HG03039 (cell line): ENCODE results near the gene TMEM114.
"Not testable (repeated sequence)": the region's sequence is repeated elsewhere in the genome, so short reads cannot be mapped to it uniquely, and the experiment has no call there.

ENCODE experiments used
- ATAC-seq: cut with Tn5 transposase; IDR thresholded peaks from one replicate; pipeline ENCODE4 v1.9.1; 2021; ENCODE audit warnings: mild to moderate bottlenecking, moderate library complexity; ENCODE audit not compliant: unreplicated experiment

Gene TMEM114

DNA sequence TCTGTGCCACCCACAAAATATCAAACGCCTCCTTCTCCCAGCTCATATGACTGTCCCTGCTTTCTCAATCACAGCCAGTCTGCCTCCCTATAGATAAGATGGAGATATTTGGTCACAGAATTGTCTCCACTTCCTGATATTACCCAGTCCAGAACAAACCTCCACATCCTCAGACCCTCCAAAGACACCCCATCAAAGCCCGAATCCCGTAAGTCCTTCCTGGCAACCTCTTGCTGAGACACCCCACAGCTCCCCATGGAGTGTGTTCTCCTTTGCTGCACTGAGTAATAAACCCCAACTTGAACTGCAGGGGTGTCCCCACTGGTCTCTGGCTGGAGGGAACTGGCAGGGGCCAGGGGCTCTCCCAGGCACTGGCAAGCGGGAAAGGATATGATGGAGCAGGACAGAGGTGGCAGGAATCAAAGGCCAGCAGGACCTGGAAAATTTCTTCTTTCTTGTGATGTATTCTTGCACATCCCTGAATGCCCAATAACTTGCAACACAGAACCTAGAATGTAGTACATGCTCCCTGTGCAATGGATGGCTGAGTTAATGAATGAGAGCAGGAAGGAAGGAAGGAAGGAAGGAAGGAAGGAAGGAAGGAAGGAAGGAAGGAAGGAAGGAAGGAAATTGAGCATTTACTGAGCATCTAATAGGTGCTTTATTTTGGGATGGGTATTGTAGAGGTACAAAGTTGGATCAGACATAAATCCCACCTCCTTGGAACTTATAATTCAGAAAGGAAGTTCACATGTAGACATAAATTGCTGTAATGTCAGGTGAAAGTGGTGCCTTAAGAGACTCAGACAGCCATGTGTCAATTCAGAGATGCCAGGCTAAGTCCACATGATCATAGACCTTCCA, 13.9 kb downstream of the TMEM114 start:
- no peak for ATAC-seq

DNA sequence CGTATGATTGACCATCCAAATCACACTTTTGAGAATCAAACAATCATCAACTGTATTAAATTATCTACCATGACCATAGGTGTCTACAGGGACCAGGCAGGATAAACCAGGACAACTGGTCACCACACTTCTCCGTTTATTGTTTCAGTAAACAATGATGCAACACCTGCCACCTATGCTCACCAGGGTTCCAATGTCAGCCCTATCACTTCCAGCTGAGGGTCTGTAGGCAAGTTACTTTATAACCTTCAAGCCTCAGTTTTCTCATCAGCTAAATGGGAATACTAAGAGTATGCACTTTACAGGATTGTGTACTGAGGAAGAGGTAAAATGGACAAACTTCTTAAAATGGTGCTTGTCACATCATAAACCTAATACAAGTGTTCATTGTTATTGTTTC, 14.9 kb downstream of the TMEM114 start:
- no peak for ATAC-seq

DNA sequence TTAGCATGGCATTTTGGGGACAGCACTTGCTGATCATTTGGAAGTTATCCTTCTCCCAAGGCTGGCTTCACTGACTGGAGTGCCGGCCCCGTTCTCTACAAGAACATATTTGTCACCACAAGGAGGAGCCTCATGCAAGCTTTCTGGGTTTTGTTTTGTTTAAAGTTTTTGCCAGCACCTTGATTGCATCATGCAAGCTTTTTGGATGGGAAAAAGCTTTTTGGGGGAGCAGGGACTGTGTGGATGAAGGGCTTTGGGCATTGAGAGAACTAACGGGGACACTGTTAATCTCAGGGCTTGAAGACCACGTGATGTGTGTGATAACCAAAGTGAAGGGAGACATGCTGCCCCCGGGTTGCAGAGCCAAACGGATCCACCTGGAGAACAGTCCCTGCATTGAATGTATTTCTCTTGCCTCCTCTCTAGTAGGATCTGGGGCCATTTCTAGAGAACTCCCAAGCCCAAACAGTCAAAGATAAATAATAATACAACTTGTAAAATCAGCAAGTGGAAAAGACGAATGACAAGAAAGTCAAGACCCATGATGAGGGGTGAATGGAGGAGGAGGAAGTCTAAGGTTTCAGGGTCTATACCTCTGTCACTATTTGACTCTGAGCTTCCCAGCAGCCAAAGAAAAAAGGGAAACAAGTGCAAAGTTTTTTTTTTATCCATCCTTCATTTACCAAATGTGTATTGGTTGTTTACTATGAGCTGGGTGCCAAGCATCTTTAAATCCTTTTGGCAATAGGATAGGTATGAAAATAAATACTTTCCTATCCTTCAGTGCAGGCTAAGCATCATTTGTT, 17.2 kb downstream of the TMEM114 start:
- ATAC-seq, result no peak

DNA sequence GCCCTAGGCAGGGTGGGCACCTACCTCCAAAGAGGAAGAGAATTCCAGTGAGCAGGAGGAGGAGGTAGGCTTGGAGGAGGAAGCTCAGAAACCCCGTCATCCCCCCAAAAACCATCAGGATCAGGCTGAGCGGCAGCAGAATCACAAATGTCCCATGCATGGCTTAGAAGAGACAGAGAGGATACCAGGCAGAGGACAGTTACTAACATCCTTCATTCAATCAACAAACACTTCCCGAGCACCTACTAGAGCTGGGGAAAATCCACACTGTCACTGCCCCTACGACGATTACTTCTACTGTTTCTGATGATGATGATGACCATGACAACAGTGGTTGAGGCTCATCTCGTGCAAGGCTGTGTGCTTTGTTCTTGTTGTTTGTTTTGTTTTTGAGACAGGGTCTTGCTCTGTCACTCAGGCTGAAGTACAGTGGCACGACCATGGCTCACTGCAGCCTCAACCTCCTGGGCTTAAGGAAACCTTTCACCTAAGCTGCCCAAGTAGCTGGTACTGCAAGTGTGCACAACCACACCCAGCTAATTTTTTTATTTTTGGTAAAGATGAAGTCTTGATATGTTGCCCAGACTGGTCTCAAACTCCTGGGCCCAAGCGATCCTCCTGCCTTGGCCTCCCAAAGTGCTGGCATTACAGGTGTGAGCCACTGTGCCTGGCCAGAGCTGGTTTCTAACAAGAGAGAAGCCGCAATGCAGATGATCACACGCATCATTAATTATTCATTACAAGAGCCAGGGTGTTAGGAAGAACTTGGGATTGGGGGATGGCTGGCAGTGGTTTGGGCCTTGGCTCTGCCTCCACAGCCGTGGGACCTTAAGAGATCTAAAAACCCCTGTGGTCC, 18.0 kb downstream of the TMEM114 start:
- ATAC-seq, result no peak

DNA sequence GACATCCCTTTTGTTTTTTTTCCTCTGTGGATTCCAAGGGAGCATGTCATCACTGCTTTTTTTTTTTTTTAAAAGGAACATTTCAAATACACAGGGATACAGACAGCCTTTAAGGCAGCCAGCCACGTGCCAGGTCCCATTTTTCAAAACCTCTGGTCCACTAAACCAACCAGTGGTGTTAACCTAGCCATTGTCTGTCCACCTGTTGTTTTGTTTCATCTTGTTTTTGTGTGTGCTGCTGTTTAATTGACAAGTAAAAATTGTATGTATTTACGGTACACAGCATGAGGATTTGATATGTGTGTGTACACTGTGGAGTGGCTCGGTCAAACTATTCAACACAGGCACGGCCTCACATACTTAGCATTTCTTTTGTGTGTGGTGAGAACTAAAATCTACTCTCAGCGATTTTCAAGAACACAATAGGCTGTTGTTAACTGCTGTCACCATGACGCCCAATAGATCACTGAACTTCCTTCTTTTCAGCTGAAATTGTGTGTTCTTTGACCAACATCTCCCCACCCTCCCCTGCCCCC, 19.2 kb downstream of the TMEM114 start:
- ATAC-seq, result no peak

DNA sequence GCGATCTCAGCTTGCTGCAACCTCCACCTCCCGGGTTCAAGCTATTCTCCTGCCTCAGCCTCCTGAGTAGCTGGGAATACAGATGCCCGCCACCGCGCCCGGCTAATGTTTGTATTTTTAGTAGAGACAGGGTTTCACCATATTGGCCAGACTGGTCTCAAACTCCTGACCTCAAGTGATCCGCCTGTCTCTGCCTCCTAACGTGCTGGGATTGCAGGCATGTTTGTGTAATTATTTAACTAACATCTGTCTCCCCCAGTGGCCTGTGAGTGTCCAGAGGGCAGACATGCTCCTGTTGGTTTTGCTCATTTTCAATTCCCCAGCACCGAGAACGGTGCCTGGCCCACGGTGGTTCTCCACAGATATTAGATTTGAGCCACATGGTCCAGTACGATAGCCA, 19.9 kb downstream of the TMEM114 start:
- not testable (repeated sequence) for ATAC-seq

DNA sequence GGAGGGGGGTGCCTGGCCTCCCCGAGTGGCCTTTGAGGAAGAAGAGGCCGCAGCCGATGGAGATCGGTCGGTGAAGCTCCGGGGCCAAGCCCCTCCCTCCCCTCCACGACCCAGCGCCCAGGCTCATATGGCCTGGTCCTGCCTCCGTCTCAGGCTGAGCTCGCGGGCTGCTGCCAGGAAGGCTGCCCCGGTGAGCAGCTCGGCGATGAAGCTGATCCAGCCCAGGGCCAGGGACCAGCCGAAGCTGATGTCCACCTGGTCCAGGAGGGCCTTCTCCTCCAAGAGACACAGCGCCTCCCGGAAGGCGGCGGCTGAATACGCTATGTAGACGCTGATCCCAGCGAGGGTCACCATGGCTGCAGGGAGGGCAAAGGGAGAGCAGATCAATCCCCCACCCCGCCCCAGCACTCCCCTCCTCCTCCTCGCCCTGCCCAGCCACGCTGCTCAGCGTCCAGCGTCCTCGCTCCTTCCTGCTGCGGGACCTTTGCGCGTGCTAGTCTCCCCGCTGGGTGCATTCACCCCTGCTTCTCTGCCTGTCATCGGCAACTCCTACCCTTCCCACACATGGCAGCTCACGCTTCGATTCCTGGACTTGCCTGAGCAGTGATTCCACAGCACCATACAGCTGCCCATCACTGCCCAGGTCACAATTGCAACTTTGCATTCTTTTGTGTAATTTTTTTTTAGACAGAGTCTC, 20.5 kb downstream of the TMEM114 start:
- ATAC-seq, result no peak

DNA sequence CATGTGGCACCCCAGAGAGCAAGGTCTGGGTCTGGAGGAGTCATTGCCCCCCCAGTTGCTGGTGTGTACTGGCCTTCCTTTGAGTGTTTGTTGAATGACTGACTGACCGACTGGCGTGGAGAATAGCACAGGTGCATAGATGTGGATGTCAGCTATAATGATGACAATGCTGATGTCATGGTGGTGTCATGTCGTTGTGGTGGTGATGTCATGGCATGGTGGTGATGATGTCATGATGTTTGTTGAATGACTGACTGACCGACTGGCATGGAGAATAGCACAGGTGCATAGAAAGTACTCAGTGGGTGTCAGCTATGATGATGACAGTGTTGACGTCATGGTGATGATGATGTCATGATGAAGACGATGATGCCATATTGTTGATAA, 22.1 kb downstream of the TMEM114 start:
- no peak for ATAC-seq

DNA sequence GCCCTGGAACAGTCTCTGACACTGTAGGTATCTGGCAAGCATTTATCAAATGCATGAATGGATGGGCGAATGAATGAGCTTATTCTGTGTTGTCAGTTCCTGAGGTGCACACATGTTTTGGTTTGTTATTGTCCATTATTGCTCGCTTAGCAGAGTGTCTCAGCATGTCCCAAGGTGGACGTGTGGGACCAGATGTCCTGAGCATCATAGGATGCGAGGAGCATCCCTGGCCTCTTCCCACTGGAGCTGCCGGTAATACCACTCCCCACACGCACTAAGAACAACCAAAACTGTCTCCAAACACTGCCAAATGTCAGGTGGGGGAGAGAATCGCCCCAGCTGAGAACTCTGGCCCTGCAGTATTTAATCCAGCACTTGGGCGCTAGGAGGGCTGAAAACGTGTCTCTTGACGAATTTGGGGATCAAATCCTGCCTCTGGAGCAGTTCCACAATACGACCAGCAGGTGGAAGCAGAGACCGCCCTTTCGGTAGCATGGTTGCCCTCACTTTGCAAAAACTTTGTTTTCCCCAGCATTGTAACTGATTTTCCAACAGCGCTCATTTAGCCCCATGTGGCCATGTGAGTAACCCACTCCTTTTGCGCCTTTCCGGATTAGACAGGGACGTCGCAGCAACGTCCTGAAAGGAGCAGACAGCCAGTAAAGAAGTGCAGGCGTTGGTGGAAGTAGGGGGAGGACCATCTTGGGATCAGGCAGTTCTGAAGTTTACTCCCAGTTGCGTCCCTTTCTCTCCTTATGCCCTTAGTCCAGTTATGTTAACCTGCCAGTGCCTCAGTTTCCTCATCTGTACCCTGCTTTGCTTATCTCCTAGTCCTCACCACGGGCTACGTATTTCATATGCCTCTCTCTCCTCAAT, 22.7 kb downstream of the TMEM114 start:
- peak; percentile 68 for ATAC-seq

DNA sequence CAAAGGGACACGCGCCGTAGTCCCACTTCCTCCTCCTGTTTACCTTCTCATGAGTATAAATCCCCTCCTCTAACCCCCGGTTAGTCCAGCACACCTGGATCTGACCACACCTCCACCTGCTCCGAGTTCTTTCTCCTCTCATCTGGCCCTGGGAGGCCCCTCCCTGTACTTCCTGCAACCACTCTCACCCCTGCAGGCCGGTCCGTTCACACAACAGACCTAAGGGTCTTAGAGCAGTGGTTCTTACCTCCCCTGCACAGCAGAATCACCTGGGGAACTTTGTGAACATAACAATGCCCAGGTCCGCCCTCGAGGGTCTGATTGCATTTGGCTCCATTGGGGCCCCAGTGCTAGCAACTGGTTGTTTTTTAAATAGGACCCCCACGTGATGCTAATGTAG, 24.8 kb downstream of the TMEM114 start:
- no peak for ATAC-seq

DNA sequence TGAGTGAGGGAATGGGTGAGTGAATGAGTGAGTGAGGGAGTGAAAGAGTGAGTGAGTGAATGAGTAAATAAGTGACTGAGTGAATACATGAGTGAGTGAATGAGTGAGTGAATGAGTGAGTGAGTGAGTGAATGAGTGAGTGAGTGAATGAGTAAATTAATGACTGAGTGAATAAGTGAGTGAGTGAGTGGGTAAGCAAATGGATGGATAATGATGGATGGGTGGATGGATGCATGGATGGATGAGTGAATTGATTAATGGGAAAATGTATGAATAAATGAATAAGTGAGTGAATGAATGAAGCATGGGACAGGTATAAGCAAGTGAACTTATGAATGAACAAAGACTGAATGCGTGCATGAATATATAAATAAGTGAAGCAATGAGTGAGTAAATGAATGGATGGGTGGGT, 25.4 kb downstream of the TMEM114 start:
- ATAC-seq, result no peak

DNA sequence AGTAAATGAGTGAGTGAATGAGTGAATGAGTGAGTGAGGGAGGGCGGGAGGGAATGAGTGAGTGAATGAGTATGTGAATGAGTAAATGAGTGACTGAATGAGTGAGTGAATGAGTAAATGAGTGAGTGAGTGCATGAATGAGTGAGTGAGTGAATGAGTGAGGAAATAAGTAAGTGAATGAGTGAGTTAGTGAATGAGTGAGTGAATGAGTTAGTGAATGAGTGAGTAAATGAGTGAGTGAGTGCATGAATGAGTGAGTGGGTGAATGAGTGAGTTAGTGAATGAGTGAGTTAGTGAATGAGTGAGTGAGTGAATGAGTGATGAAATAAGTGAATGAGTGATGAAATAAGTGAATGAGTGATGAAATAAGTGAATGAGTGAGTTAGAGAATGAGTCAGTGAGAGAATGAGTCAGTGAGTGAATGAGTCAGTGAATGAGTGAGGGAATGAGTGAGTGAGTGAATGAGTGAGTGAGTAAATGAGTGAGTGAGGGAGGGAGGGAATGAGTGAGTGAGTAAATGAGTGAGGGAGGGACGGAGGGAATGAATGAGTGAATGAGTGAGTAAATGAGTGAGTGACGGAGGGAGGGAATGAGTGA, 26.3 kb downstream of the TMEM114 start:
- not testable (repeated sequence) for ATAC-seq

DNA sequence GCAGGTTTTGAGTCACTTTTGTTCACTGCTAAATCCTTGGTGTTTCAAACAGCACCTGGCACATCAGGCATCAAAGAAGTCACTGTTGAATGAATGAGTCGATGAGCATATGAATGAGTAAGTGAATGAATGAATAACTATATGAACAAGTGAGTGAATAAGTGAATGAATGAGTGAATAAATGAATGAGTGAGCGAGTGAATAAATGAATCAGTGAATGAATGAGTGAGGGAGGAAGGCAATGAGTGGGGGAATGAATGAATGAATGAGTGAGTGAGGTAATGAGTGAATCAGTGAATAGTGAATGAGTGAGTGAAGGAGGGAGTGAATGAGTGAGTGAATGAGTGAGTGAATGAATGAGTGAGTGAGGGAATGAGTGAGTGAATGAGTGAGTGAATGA, 28.8 kb downstream of the TMEM114 start:
- ATAC-seq, result no peak

DNA sequence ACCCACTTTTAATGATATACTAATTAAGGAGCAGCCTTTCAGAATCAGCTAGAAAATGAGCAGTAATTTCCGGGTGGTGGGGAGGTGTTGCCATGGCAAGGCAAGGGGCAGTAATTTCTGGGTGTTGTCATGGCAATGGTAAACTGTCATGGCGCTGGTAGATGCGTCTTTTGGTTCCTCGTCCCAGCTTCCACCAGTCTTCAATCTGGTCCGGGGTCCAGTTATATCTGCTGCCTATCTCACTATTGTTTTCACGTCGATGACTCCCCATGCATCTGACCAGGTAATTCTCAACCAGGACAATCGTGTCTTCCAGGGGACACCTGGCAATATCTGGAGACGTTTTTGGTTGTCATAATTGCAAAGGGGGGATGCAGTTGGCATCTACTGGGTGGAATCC, 34.9 kb downstream of the TMEM114 start:
- no peak for ATAC-seq

DNA sequence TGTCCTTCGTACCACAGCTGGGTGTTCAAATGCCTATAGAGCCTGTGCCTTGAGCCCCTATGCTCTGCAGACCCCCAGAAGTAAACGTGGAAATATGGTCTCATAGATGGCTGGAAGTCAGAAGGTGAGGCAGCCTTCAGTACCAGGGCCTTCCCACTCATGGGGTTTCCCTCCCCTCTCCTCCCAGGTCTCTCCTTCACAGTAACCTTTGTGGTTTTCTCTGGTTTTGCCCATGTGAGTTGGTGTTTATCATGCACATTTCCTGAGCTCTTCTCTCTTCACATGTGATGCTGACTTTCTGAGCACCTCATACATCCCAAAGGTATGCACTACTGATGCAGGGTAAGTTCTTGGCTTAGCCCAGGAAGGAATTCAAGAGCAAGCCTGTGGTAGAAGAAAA, 35.4 kb downstream of the TMEM114 start:
- ATAC-seq, result no peak

DNA sequence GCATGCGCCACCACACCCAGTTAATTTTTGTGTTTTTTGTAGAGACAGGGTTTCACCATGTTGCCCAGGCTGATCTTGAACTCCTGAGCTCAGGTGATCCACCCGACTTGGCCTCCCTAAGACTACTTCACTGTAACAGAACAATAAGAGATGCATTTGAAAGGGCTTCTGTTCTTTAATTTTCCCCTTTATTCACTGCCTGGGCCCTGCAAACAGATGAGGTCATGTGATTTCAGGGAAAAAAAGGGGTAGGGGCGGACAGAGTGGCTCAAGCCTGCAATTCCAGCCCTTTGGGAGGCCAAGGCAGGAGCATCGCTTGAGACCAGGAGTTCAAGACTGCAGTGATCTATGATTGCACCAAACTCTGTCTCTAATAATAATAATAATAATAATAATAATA, 36.3 kb downstream of the TMEM114 start:
- ATAC-seq, result no peak

DNA sequence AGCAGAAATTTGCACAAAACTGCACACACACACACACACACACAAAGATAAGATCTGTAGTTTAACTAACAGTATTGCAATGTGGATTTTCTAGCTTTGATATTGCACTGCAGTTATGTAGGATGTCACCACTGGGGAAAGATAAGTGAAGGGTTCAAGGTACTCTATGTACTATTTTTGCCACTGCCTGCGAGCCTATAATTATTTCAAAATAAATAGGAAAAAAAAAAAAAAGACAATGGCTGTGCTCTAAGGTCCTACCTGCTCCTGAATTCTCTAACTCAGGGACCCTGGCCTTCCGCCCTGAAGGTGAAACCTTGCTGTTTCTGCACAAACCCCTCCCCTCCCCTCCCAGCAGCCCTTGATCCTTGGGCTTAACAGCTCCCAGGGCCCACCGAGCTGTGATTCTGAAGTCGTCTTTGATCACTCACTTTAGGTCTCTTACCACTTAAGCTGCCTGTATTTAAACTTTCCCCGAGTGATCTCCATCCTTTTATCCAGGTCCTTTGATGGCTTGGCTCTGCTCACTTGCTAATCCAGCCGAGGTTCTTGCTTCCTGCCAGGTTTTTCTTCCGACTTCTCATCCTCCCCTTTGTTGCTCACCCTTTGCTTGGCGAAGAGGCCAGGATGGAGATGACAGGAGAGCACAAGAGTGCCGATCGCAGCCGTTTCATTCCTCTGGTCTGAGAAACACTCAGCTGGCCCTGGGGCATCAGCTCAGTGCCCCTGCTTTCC, 37.7 kb downstream of the TMEM114 start:
- ATAC-seq, result no peak
